HG02938 (cell line): ENCODE measurements around the gene RXRB.
A peak's percentile ranks its signal among the peaks of the same experiment; 100 is the strongest.
"Not testable (repeated sequence)": the region's sequence is repeated elsewhere in the genome, so short reads cannot be mapped to it uniquely, and the experiment has no call there.

Experiments
- ATAC-seq: cut with Tn5 transposase; IDR thresholded peaks from one replicate; pipeline ENCODE4 v1.9.1; 2021; ENCODE audit warnings: mild to moderate bottlenecking, moderate library complexity; ENCODE audit not compliant: unreplicated experiment

The RXRB gene

GRCh38 chr6:33200219-33201146 is at the start of gene RXRB, which contains the start of gene SLC39A7:
TSS of gene RXRB (minus strand) at chr6:33200665. CDS start at chr6:33200476, 189 bp downstream.
TSS of gene SLC39A7 (plus strand) at chr6:33200867. CDS start at chr6:33201246, 379 bp downstream.
- ATAC-seq: peak; percentile 70

DNA sequence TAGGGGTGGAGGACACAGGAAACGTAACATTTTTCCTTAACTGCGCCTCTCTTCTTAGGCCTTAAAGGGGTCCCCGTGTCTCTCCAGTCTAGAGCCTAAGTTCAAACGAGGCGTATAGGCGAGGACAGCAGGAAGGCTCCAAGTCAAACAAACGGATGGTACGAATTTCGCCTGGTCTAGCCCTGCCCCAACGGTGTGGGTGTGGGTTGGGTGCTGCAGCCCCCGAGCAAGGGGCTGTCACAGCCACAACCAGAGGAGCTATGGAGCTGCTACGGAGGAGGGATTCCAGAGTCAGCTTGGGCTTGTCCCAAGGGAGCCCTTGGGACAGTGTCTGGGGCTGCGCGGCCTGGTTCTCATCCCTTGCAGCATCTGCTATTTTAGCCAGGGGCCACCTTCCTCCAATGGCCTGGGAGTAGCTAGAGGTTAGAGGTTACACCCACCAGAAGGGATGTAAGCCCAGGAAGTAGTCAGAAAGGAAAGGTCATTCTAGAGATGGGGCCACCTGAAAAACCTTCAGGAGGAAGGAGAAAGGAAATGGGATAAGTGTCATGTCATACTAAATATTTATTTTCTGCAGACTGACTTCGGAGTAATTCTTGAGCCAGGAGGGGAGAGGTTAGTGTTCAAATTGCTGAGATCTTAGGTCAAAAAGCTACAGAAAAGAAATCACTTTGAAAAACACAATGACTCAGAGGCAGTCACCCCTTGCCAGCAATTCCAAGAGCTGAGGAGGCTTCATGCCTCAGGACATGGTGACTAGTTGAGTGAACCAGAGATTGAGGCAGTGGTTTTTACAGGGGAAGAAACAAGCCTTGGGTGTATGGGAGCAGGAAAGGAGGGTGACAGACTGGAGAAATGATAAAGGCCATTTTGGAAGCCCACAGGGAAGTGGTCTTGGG is 49.5 kb upstream of the RXRB start:
- ATAC-seq: no peak

DNA sequence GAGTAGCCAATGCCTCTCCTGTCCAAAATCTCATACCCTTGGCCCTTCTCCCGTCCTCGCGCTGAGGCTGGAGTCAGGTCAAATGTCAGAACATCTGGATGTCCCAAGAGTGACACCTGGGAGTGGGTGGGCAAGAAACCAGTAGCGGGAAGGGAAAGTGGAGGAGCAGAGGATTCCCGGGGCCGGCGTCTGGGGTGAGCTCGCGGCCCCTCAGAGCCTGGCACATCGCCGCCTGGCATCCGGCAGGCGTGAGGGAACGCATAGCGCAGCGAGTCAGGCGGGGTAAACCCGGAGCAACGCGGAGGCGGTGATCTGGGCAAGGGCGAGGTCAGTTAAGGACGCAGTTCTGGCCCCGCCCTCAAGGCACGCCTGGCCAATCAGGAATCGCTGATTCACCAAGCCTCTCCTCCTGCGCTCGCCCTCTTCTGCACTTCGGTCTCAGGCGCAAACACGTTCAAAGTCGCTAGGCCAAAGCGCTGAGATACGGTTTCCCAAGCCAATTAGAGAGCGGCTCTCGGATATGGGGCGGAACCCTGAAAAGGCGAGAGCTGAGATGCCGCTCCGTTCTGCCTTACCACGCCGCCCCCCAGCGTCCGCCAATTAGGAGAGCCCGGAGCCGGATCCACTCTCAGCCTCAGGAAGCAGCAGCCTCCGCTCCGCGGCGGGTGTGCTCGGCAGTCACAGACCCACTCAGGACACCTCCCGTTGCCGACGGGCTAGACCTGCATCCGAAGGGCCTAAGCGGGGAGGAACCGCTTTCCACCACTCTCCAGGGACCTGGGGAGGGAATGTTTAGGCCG is 48.7 kb upstream of the RXRB start:
- peak; percentile 92 for ATAC-seq

DNA sequence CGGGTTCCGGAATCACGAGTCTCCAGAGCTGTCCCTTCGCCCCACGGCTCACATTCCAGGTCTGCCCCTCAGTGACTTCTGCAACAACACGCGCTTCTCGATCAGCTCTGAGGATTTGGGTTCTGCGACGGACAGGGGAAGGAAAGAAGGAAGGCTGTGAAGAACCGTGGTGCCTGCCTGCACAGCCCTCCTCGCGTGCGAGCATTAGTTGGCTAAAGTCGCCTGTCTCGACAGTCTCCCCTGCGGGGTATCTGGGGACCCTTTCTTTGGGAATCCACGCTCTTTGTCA is 48.1 kb upstream of the RXRB start:
- ATAC-seq: peak; percentile 1

GRCh38 chr6:33247977-33248642 is 47.6 kb upstream of the RXRB start:
- peak; percentile 38 for ATAC-seq

GRCh38 chr6:33243476-33243875 is 43.0 kb upstream of the RXRB start:
- no peak for ATAC-seq

- no peak for ATAC-seq
These were observed 41.5 kb upstream of the RXRB start for GRCh38 chr6:33241968-33242367.

DNA sequence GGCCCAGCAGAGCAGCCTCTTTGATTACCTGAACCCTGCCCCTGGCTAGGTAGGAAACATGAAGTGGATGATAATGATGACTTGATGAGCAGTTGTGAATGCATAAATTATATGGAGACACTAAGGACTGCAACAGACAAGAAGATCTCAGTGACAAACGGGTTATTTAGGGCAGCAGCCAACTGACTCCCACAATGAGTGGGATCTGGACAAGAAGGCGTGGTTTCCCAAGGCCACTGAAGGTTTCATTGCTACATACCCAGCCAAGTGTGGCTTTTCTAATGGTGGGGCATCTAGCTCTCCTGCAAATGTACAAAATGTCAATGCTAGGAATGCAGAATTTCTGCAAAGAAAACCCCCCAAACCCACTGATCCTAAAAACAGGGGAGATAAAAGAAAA is 37.3 kb upstream of the RXRB start:
- ATAC-seq: no peak

DNA sequence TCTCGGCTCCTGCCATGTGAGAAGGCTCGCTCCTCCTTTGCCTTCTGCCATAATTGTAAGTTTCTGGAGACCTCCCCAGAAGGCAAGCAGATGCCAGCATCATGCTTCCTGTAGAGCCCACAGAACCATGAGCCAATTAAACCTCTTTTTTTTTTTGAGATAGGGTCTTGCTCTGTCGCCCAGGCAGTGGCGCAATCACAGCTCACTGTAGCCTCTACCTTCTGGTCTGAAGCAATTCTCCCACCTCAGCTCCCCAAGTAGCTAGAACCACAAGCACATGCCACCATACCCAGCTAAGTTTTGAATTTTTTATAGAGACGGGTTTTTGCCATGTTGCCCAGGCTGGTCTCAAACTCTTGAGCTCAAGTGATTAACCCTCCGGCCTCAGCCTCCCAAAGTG is 36.4 kb upstream of the RXRB start:
- ATAC-seq: no peak

- no peak for ATAC-seq
These were observed 35.9 kb upstream of the RXRB start for GRCh38 chr6:33236328-33236727.

GRCh38 chr6:33235221-33235634 is 34.8 kb upstream of the RXRB start:
- no peak for ATAC-seq

DNA sequence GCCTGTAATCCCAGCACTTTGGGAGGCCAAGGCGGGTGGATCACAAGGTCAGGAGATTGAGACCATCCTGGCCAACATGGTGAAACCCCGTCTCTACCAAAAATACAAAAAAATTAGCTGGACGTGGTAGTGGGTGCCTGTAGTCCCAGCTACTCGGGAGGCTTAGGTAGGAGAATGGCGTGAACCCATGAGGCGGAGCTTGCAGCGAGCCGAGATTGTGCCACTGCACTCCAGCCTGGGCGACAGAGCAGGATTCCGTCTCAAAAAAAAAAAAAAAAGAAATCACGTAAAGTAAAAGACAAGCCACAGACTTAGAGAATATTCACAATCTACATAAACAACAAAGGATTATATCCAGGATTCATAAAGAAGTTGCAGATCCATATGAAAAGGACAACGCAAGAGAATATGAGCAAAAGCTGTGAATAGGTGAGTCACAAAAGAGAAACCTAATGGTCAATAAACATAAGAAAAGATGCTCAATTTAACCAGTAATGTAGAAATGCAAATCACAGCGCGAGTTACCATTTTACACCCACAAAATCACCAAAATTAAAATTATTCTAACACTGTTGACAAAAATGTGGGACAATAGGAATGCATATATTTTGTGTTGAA is 26.1 kb upstream of the RXRB start:
- ATAC-seq: not testable (repeated sequence)

DNA sequence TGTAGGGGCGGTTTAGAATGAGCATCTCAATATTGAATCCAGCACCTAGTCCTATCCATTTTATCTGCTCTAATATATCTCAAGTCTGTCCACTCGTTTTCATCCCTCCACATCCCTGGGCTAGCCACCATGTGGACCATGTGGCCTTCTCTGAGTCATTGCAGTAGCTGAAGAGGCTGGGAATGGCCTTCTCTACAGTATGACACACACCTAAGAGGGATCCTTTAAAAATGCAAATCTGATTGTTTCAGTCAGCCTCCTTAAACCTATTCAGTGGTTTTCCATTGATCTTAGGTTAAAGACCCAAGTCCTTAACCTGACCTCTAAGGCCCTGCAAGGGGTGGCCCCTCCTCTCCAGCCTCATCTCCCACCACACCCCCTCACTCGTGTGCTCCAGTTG is 17.2 kb upstream of the RXRB start:
- no peak for ATAC-seq

DNA sequence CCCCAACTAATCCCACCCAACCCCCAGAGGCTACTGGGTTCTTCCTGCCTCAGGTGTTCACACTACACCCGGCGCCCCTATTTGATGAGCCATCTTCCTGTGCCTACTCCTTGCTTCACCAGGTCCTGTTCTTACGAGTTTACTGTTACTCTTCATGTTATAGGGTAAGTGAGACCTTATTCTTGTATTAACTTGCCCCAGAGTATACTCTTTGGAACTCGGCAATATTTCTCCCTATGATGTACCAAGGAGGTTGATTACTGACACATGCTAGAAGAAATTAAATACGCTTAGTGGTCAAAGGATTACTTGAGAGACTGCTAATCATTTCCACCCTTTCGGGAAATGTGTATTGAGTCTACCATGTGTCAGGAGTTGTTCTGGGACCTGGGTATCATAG is 16.8 kb upstream of the RXRB start:
- ATAC-seq: no peak

DNA sequence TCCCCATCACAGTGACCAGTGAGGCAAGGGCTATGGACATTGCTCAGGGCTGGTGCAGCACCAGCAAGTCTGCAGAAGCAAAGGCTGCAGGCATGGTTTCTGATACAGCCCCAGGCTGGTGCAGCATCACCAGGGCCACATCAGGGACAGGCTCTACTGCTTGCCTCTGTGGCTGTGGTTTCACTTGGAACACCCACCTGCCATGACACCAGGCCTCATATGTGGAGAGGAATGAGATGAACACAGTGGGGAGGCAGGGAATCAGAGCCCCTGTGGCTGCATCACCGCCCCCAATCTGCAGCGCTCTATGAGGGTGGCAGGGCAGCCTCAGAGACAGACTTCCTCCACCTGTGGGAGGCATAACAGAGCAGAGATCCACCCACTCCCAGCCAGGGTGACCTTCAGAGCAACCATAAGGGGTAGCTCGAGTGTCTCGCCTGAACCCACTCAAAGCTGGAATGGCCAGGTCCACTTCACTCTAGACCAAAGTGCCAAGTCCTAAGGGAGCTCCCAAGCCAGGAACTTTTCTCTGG is 15.7 kb upstream of the RXRB start:
- no peak for ATAC-seq

DNA sequence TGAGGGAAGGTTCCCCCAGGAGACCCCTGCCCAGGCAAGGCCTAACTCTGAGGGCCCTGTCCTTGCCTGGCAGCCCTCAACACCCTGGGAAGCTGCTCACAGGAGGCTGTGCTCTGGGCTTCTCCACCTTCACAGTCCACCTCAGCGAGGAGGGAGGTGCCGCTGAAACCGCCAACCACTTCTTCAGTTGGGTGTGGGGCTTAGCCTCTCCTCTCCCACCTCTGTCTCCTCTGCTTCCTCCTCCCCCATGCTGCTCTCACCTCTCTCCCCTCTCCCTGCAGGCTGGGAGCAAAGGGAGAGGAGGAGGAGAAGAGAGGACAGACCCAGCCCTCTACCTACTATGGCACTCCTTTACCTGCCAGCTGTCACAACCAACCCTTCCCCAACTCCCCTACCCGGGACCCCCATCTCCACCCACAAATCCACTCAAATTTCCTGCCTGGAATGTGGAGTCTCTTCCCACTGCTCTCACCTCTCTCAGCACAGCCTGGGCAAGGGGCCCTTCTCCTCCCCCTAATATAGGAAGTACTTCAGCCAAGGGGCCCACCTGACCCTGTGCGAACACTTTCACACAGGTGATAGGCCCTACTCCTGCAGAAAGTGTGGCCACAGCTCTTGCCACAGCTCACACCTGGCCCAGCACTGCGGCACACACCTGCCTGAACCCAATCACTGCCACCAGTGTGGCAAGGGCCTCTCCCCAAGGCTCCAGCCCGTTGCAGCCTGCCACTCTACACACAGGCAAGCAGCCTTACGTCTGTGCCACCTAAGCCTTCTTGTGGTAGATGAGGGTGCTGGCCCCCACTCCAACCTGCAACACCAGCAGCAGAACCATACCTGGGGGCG is 15.0 kb upstream of the RXRB start:
- ATAC-seq: no peak

- ATAC-seq: no peak
These were observed 13.5 kb upstream of the RXRB start for GRCh38 chr6:33213989-33214335.

- ATAC-seq: no peak
These were observed 12.9 kb upstream of the RXRB start for GRCh38 chr6:33213166-33213988.
